OCI-LY7 (cell line): ENCODE results near the gene MEIG1.

Experiments
- CTCF ChIP-seq: fragments of 200-600 bp; sonication (generic); conservative IDR thresholded peaks from 2 replicates; pipeline ENCODE4 v1.5.1; 2014; ENCODE audit warnings: mild to moderate bottlenecking, antibody characterized with exemption, low read length, moderate library complexity, mixed read lengths
- EZH2phosphoT487 ChIP-seq: fragments of 200-600 bp; sonication (generic); IDR thresholded peaks from 2 replicates; pipeline ENCODE4 v1.6.1; 2018; ENCODE audit warnings: low read depth, borderline replicate concordance, mild to moderate bottlenecking, mixed run types, antibody characterized with exemption, low read length, moderate library complexity, mixed read lengths

GRCh38 chr10:14954934-14955333 lies 4.3 kb upstream of the MEIG1 start:
- TF ChIP-seq CTCF: no peak
- no peak for TF ChIP-seq EZH2phosphoT487
